Measurements from ENCODE around the gene DOK3. TPM values are rescaled to one million over a fixed set of nuclear protein-coding genes. Genes with fewer than 3 reads are reported as not detected.
"Not testable (repeated sequence)": the region's sequence is repeated elsewhere in the genome, so short reads cannot be mapped to it uniquely, and the experiment has no call there.

DOK3 gene
- total RNA-seq, 1 donor from 2014 or later = 12.8 TPM

GRCh38 chr5:177497292-177498012 lies 12.2 kb downstream of the DOK3 start, which contains the start of gene PDLIM7:
TSS of gene PDLIM7 (minus strand) at chr5:177497604. CDS start at chr5:177496512, 1,092 bp downstream.
- peak; percentile 96 for DNase-seq (ENCODE audit: low spot score)

DNA sequence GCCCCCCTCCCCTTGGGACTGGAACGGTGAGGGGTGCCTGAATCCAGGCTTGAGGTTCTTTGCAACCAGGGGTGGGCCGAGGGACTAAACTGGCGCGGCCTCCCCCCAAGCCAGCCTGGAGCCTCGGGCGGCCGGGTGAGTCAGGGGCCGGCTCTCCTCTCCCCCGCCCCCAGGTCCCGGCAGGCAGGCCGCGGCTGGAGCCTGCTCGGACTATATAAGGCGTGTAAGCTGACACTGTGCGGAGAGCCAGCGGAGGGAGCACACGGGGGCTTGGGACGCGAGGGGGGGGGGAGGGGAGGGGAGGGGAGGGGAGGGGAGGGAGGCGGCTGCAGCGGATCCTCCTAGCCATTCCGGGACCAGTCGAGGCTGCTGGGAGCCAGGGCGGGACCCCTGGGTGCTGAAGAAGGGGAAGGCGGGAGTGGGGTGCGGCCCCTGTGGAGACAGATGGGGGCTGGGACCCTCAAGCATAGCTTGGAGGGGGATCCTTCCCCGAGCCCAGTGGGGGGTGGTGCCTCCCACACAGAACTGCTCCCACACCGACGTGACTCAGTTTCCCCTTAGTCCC lies 12.8 kb downstream of the DOK3 start:
- peak; percentile 64 for DNase-seq (ENCODE audit: low spot score)

DNA sequence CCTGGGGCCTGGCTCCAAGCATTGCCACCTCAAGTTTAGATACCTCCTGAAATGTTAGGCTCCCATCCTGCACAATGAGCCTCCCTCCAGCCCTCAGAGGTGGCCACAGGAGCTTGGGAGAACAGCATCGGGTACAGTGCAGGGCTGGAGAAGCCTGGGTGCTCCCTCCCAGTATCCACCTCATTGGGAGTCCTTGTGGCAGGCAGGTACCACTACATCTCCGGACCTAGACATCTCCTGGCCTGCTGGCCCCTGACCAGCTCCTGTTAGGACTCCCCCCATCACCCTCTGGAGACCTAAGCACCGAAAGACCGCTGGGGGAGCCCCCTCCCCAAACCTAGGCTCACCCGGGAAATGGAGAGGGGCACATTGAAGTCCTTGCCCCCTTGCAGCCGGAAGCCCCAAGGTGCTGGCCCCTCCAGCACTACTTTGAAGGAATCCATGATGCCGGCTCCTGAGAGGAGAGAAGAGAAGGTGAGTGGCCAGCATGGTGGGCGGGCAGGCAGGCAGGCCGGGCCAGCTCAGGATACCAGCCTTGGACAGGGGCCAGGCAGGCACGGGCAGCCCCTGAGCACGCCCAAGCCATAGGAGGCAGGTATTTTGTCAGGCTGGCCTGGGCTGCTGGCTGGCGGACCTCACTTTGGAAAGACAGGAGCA lies 13.4 kb downstream of the DOK3 start:
- DNase-seq (ENCODE audit: low spot score) = no peak

GRCh38 chr5:177495243-177496060 lies 14.2 kb downstream of the DOK3 start:
- peak; percentile 62 for DNase-seq (ENCODE audit: low spot score)

- DNase-seq (ENCODE audit: low spot score) = peak; percentile 55
Measured at GRCh38 chr5:177494346-177495195, 15.1 kb downstream of the DOK3 start.

GRCh38 chr5:177493795-177494345 lies 15.8 kb downstream of the DOK3 start:
- DNase-seq (ENCODE audit: low spot score) = no peak

DNA sequence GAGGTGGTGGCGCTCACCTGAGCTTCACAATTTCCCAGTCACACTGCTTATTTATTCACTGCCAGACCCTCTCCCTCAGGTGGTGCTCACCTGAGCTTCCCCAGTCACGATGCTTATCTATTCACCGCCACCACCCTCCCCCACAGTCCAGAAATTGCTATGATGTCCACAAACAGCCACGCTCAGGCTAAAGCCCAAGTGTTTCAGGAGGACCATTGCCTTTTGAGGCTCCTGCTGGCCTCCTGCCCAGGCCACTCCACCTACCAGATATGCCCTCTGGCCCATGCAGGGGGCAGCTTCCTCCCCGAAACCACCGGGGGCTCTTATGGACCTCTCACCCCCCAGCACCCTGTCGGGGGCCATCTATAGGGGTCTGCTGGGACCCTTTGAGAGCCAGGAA lies 16.8 kb downstream of the DOK3 start:
- no peak for DNase-seq (ENCODE audit: low spot score)

DNA sequence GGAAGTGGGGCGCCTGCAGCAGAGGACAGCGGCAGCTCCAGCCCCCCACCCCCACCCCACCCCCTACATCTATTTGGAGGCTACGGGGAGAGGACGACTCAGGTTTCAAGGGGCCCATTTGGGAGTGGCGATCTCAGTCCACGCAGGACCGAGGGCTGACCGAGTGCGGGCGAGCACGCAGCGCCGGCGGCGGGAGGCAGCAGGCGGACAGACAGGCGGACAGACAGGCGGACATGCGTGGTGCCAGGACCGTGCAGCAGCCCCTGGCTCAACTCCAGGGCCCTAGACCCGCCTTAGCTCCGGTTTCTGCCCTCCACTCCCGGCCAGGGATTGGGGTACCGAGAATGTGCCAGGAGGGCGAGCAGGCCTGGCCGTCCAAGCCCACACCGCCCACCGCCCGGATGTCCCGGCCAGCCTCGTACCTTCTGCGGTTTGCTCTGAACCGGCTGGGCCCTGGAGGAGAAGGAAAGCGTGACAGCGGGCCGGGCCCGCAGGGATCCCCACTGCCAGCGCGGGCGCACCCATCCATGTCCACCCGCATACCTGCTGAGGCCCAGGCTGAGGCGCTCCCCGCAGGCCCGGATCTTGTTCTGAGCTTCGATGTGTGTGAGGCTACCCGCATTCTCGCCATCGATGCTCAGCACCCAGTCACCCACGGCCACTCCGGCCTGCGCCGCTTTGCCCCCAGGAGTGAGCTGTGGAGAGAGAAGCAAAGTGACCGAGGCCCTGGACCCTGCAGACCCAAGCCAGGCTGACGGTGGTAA lies 17.5 kb downstream of the DOK3 start:
- no peak for DNase-seq (ENCODE audit: low spot score)

DNA sequence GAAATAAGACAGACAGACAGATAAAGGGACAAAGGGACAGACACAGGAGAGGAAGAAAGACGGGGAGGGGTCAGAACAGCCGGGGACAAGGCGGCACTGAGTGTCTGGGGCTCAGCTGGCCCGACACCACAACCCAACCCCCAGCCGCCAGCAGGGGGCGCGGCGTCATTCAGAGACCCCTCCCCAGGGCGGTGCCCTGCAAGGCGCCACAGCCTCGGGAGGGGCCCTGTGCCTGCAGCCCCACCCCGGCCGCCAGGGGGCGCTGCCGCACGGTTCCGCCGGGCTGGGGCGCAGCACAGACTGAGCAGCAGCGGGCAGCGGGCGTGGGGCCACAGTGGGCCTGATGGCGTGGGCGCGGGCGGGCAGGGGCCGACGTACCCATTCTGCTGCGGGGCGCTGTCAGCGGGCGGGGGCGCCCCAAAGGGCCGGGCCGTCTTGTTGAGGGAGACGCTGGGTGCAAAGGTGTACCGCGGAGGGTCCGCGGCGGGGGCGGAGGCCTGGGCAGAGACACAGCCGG lies 18.1 kb downstream of the DOK3 start:
- no peak for DNase-seq (ENCODE audit: low spot score)

DNA sequence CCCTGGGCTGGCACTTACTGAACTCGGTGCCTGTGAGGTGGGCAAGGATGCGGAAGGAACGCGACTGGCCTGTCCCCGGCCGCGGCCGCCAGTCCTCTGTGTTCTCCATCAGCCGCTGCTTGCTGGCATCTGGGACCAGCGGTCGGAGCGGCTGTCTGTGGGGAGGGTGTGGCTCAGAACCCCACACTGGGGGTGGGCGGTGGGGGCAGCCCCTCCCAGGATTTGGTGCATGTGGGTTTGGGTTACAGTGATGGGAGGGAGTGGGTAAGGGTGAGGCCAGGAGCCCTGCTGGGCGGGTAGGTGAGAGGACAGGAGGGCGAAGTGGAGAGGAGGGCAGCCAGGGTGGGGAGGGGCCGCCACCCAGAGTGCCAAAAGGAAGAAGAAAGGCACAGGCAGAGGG lies 18.6 kb downstream of the DOK3 start:
- DNase-seq (ENCODE audit: low spot score) = no peak

GRCh38 chr5:177490311-177490991 lies 19.2 kb downstream of the DOK3 start:
- DNase-seq (ENCODE audit: low spot score) = no peak

- no peak for DNase-seq (ENCODE audit: low spot score)
Measured at GRCh38 chr5:177489119-177489716, 20.4 kb downstream of the DOK3 start.

- no peak for DNase-seq (ENCODE audit: low spot score)
Measured at GRCh38 chr5:177487975-177488374, 21.7 kb downstream of the DOK3 start.

DNA sequence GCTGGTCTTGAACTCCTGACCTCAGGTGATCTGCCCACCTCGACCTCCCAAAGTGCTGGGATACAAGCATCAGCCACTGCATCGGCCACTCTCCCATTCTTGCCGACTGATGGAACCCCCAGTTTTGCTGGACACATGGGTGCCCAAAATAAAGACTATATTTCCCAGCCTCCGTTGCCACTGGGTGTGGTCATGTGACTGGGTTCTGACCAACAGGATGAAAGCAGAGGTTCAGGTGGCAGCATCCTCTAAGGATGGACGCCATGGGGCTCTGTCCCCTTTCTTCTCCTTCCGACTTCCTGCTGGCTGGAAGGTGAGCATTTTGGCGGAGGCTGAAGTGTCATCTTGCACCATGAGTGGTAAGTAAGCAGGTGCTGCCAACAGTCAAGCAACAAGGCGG lies 22.5 kb downstream of the DOK3 start:
- DNase-seq (ENCODE audit: low spot score) = no peak

GRCh38 chr5:177486256-177486655 lies 23.4 kb downstream of the DOK3 start:
- DNase-seq (ENCODE audit: low spot score) = no peak

DNA sequence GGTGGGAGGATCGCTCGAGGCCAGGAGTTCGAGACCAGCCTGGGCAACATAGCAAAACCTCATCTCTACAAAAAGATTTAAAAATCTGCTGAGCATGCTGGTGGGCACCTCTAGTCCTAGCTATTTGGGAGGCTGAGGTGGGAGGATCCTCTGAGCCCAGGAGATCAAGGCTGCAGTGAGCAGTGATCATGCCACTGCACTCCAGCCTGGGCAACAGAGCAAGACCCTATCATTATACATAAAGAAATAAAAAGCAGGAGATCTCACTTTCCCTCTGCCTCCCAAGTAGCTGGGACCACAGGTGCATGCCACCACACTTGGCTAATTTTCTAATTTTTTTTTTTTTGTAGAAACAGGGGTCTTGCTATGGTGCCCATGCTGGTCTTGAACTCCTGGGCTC lies 23.9 kb downstream of the DOK3 start:
- DNase-seq (ENCODE audit: low spot score) = not testable (repeated sequence)

- no peak for DNase-seq (ENCODE audit: low spot score)
Measured at GRCh38 chr5:177484902-177485549, 24.6 kb downstream of the DOK3 start.
